ENCODE measurements around the gene PINLYP. TPM values are rescaled to one million over a fixed set of nuclear protein-coding genes. Genes with fewer than 3 reads are reported as not detected.

PINLYP gene
- total and polyA plus RNA-seq, 9 of the 15 experiments (the other 6 are each of a cell fraction or from before 2014, with no cell fraction given), result 1.00 to 6.7 (median 2.2) TPM

- no peak for TF ChIP-seq NR2C1 (IDR thresholded peaks at IDR 0.05)
- no peak for TF ChIP-seq NR2C1 (tag; IDR thresholded peaks at IDR 0.05)
- no peak for TF ChIP-seq SRSF1 (IDR thresholded peaks at IDR 0.05; ENCODE audit: low read depth, low read length)
- TF ChIP-seq GATAD2B (IDR thresholded peaks at IDR 0.05; ENCODE audit: borderline replicate concordance), result peak; percentile 27; the same call in 1 of the 2 replicates
- peak; percentile 91 for TF ChIP-seq ARID1B (IDR thresholded peaks at IDR 0.05)
- no peak for TF ChIP-seq MAFG (tag; conservative IDR thresholded peaks at IDR 0.05)
- no peak for TF ChIP-seq RBFOX2 (IDR thresholded peaks at IDR 0.05; ENCODE audit: low read depth, low read length)
- no peak for TF ChIP-seq THRB (CRISPR knock-in tag; conservative IDR thresholded peaks at IDR 0.05)
- TF ChIP-seq RERE (CRISPR knock-in tag; IDR thresholded peaks at IDR 0.05; ENCODE audit: borderline replicate concordance), result no peak
- TF ChIP-seq, protein P1, sequence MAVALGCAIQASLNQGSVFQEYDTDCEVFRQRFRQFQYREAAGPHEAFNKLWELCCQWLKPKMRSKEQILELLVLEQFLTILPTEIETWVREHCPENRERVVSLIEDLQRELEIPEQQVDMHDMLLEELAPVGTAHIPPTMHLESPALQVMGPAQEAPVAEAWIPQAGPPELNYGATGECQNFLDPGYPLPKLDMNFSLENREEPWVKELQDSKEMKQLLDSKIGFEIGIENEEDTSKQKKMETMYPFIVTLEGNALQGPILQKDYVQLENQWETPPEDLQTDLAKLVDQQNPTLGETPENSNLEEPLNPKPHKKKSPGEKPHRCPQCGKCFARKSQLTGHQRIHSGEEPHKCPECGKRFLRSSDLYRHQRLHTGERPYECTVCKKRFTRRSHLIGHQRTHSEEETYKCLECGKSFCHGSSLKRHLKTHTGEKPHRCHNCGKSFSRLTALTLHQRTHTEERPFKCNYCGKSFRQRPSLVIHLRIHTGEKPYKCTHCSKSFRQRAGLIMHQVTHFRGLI (CRISPR knock-in tag; IDR thresholded peaks at IDR 0.05), result no peak
- TF ChIP-seq, protein P2, sequence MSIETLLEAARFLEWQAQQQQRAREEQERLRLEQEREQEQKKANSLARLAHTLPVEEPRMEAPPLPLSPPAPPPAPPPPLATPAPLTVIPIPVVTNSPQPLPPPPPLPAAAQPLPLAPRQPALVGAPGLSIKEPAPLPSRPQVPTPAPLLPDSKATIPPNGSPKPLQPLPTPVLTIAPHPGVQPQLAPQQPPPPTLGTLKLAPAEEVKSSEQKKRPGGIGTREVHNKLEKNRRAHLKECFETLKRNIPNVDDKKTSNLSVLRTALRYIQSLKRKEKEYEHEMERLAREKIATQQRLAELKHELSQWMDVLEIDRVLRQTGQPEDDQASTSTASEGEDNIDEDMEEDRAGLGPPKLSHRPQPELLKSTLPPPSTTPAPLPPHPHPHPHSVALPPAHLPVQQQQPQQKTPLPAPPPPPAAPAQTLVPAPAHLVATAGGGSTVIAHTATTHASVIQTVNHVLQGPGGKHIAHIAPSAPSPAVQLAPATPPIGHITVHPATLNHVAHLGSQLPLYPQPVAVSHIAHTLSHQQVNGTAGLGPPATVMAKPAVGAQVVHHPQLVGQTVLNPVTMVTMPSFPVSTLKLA (conservative IDR thresholded peaks at IDR 0.05), result no peak
- peak; percentile 63; the same call in 1 of the 2 replicates for TF ChIP-seq PML (IDR thresholded peaks at IDR 0.05; ENCODE audit: low read length)
- no peak for TF ChIP-seq HDAC6 (IDR thresholded peaks at IDR 0.05; ENCODE audit: low read depth, low read length)
- no peak for TF ChIP-seq HIVEP1 (CRISPR knock-in tag; IDR thresholded peaks at IDR 0.05)
- no peak for TF ChIP-seq PREB (CRISPR knock-in tag; IDR thresholded peaks at IDR 0.05)
- TF ChIP-seq ZNF589 (CRISPR knock-in tag; IDR thresholded peaks at IDR 0.05; ENCODE audit: low read depth), result no peak
- no peak for TF ChIP-seq ZNF282 (CRISPR knock-in tag; IDR thresholded peaks at IDR 0.05)
- TF ChIP-seq BACH1 (tag; IDR thresholded peaks at IDR 0.05), result no peak
- no peak for TF ChIP-seq SNRNP70 (optimal IDR thresholded peaks at IDR 0.05; ENCODE audit: low read depth, low read length)
Measured at GRCh38 chr19:43616306-43616705, 40.7 kb downstream of the PINLYP start (continued).

Data from K562 (cell line).